22Rv1 (cell line): ENCODE measurements around the gene SRPK2.

ENCODE experiments used
- H3K27ac ChIP-seq: fragments of 450-650 bp; 2 replicates; pipeline ENCODE4 v1.5.1; 2017
- ZFX ChIP-seq: fragments of 450-650 bp; IDR thresholded peaks from 2 replicates; pipeline ENCODE4 v1.6.1; 2017; ENCODE audit warnings: antibody characterized with exemption, borderline replicate concordance
- TF ChIP-seq, protein P1 (sequence below): fragments of 450-650 bp; IDR thresholded peaks from 2 replicates; pipeline ENCODE4 v1.5.1; 2017; ENCODE audit warnings: mild to moderate bottlenecking

Gene SRPK2

DNA sequence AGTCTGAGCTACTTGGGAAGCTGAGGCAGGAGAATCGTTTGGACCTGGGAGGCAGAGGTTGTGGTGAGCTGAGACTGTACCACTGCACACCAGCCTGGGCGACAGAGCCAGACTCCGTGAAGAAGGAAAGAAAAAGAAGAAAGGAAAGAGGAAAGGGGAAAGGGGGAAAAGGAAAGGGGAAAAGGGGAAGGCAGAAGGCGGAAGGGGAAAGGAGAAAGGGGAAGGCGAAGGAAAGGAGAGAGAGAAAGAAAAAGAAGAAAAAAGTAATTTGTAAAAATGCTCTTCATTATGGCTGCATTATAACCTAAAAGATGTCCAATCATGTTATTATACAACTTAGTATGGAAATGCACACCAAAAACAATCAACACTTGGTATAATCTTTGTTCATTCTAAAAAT lies 110.2 kb downstream of the SRPK2 start:
- H3K27ac ChIP-seq: no peak overlapping the region
- no peak for TF ChIP-seq ZFX
- TF ChIP-seq, protein P1, sequence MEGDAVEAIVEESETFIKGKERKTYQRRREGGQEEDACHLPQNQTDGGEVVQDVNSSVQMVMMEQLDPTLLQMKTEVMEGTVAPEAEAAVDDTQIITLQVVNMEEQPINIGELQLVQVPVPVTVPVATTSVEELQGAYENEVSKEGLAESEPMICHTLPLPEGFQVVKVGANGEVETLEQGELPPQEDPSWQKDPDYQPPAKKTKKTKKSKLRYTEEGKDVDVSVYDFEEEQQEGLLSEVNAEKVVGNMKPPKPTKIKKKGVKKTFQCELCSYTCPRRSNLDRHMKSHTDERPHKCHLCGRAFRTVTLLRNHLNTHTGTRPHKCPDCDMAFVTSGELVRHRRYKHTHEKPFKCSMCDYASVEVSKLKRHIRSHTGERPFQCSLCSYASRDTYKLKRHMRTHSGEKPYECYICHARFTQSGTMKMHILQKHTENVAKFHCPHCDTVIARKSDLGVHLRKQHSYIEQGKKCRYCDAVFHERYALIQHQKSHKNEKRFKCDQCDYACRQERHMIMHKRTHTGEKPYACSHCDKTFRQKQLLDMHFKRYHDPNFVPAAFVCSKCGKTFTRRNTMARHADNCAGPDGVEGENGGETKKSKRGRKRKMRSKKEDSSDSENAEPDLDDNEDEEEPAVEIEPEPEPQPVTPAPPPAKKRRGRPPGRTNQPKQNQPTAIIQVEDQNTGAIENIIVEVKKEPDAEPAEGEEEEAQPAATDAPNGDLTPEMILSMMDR: no peak

DNA sequence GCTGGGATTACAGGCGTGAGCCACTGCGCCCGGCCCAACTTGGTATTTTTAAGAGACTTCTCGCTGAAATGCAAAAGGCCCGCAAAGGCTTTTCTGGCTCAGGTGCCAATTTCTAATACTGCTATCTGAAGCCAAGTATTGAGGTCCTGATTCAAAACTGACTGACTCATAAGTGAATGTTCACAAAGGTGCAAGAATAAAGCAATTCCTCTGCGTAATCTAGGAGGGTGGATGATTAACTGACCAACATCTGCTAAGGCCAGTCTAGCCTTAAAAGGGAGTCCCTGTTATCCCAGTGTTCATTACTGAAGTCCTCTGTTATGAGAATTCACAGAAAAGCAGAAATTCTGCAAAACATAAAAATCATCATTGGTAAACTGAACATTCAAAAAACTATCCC lies 111.4 kb downstream of the SRPK2 start:
- TF ChIP-seq, protein P1: no peak
- TF ChIP-seq ZFX: no peak

GRCh38 chr7:105270117-105270516 lies 118.6 kb downstream of the SRPK2 start:
- H3K27ac ChIP-seq: no peak overlapping the region
- TF ChIP-seq ZFX: no peak
- TF ChIP-seq, protein P1: no peak

More for the DNA sequence above, 111.4 kb downstream of the SRPK2 start:
- no peak overlapping the region for H3K27ac ChIP-seq

DNA sequence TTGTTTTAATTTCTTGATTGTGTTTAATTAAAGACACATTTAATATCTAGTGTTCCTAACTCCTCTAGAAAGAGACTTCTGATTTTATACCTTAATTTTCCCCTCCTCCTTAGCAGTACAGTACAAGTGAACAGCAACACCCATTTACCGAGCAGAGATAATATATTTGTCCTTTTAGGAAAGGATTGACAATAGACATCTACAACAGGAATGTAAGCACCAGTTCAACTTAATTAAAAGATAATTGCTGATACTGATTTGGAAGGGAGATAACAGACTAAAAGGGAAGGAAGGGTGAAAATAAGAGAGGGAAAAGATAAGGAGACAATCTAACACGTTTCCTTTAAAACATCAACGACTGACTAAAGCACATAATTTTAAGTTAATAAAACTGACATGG lies 119.3 kb downstream of the SRPK2 start:
- no peak for TF ChIP-seq ZFX
- TF ChIP-seq, protein P1: no peak

DNA sequence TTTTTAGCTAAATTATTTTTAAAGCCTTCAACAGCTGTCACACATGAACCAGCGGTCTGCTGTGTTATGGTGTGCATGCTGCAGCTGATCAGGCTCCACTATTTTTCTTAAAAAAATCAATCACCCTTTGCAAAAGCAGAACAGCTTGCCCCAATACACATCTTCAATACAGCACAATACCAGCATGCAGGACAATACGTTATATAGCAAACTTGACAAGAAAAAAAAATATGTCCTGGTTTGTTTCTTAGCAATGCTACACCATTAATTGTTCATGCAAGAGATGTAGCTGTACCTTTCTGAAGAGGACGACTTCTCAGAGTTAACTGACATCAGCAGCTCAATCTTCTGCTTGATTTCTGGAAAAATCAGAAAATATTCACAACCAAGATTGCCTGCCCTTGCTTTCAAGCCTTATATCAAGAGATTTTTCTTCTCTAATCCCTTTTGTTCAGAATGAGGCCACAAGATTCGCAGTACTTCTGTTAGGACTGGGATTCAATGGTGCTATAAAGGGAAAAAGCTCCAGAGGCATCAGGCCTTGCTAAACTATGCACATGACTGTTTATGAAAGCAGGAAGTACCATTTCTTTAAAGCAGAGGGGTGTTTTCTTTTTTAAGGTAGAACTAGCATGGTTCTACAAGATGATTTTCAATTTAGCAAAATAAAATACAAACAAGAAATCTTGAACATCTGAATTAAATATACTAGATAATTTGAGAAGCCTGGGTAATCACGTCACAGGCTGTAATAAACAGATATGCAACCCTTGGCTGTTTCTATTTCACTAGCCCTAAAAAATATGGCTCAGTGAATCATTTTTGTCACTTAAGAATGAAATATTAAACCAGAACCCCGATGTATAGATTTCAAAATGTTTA lies 120.0 kb downstream of the SRPK2 start:
- H3K27ac ChIP-seq: peak overlapping the region; percentile 26; the same call in 1 of the 2 replicates
- TF ChIP-seq ZFX: no peak
- TF ChIP-seq, protein P1: no peak

More for the DNA sequence above, 119.3 kb downstream of the SRPK2 start:
- H3K27ac ChIP-seq: peak overlapping the region; percentile 26; the same call in 1 of the 2 replicates

- H3K27ac ChIP-seq: no peak overlapping the region
- TF ChIP-seq ZFX: no peak
- TF ChIP-seq, protein P1: no peak
Observed at GRCh38 chr7:105268056-105268455, 120.7 kb downstream of the SRPK2 start.

DNA sequence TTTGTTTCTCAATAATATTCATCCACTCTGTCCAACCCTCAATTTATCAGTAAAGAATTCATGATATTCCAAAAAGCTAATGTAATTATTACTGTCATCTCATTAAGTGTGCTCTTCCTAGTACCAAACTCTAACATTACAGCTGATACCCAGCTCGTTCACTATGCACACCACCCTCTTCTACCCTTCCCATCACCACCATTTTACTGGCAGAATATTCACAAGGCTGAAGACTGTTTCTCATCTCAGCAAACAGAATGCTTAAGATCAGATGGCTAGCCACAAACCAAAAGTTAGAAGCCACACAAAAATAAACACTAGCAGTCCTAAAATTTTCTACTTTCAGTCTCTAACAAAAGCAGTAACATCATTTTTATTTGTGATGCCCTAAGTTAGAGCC lies 121.5 kb downstream of the SRPK2 start:
- TF ChIP-seq, protein P1: no peak
- TF ChIP-seq ZFX: no peak
- no peak overlapping the region for H3K27ac ChIP-seq
